Spleen (tissue), 11 donors: ENCODE measurements around the gene ANKRD11. TPM values are rescaled to one million over a fixed set of nuclear protein-coding genes. Genes with fewer than 3 reads are reported as not detected.
A peak's percentile ranks its signal among the peaks of the same experiment; 100 is the strongest.

Experiments used
- DNase-seq: peaks from one replicate; pipeline ENCODE4 v3.0.0-alpha.2; 2020
- H3K27ac ChIP-seq, 8 donors: fragments of 200-600 bp; sonication (generic) in 7 of 8; 1 replicate in 4 of 8; 2 replicates in 4 of 8; pipeline versions ENCODE4 v1.5.0 to v1.8.0; 2016 to 2021; ENCODE audit warnings: inconsistent platforms in 4 of 8, mild to moderate bottlenecking in 4 of 8, moderate library complexity in 1 of 8
- H3K27me3 ChIP-seq, 7 donors: fragments of 200-600 bp; sonication (generic) in 6 of 7; replicated peaks in 1 of 7; 1 replicate in 4 of 7; 2 replicates in 3 of 7; pipeline versions ENCODE4 v1.5.0 to v1.8.0; 2016 to 2021; ENCODE audit warnings: inconsistent platforms in 3 of 7, mild to moderate bottlenecking in 1 of 7
- H3K36me3 ChIP-seq, 6 donors: fragments of 200-600 bp; sonication (generic) in 5 of 6; 1 replicate in 4 of 6; 2 replicates in 2 of 6; pipeline versions ENCODE4 v1.5.0 to v1.8.0; 2016 to 2021; ENCODE audit warnings: inconsistent platforms in 2 of 6
- H3K4me1 ChIP-seq, 6 donors: fragments of 200-600 bp; sonication (generic) in 5 of 6; 1 replicate in 3 of 6; 2 replicates in 3 of 6; pipeline versions ENCODE4 v1.5.0 to v1.8.0; 2016 to 2021; ENCODE audit warnings: inconsistent platforms in 3 of 6
- H3K4me3 ChIP-seq, 8 donors: fragments of 200-600 bp; sonication (generic) in 7 of 8; 1 replicate in 4 of 8; 2 replicates in 4 of 8; pipeline versions ENCODE4 v1.5.0 to v1.8.0; 2016 to 2021; ENCODE audit warnings: inconsistent platforms in 4 of 8, mild to moderate bottlenecking in 4 of 8, moderate library complexity in 2 of 8
- H3K9me3 ChIP-seq, 8 donors: fragments of 200-600 bp; sonication (generic) in 7 of 8; 1 replicate in 4 of 8; 2 replicates in 4 of 8; pipeline versions ENCODE4 v1.5.0 to v1.8.0; 2016 to 2021; ENCODE audit warnings: inconsistent platforms in 4 of 8
- CTCF ChIP-seq, 11 experiments: fragments of 200-600 bp in 7 of 11; fragments of 450-650 bp in 4 of 11; sonication (generic) in 4 of 11; IDR thresholded peaks in 8 of 11; conservative IDR thresholded peaks in 3 of 11; 1 replicate in 7 of 11; 2 replicates in 4 of 11; pipeline versions ENCODE4 v1.4.0 to v1.8.0; 2016 to 2021; ENCODE audit warnings: antibody characterized with exemption in 11 of 11, inconsistent platforms in 4 of 11, mild to moderate bottlenecking in 1 of 11
- POLR2A ChIP-seq, 3 donors: fragments of 450-650 bp; IDR thresholded peaks; one replicate each; pipeline ENCODE4 v1.5.1; 2017; ENCODE audit warnings: antibody characterized with exemption in 3 of 3, mild to moderate bottlenecking in 1 of 3
- POLR2AphosphoS5 ChIP-seq, 3 donors: sonication (generic); formaldehyde crosslinking; IDR thresholded peaks; one replicate each; pipeline ENCODE4 v1.5.1; 2017; ENCODE audit warnings: antibody characterized with exemption in 3 of 3
- WGBS, 5 donors: extraction: QIAGEN DNeasy Blood & Tissue Kit in 3 of 5; methylation state at CpG; one replicate each; pipeline versions ENCODE4 v1.1.5 to v1.1.7; 2013 to 2018; 5-methylcytosine and 5-hydroxymethylcytosine counted together
- intact Hi-C: fragments of 100-400 bp; cut with DNase I; formaldehyde crosslinking; loops from one replicate; pipeline ENCODE4 v1.15.0; 2023; ENCODE audit warnings: low total_unique reads
- polyA plus RNA-seq, 3 donors: library from polyadenylated mRNA; stranded (reverse); fragments of 200-250 nt; gene quantifications; one replicate each; pipeline ENCODE4 v1.2.1, GENCODE V29; 2013
- total RNA-seq, 7 donors: library from RNA; depleted of rRNA in 3 of 7; stranded (reverse); fragments of >200 nt in 3 of 7; fragmentation: NEBNext Ultra II Directional in 4 of 7; extraction: Animal tissue kit (Norgen Biotek cat#: 25700) in 4 of 7; gene quantifications; one replicate each; pipeline versions ENCODE4 v1.1.0 to v1.2.1, GENCODE V29; 2016 to 2021
- donor health status: healthy with polysubstance abuse.
- donor health status: DM: no; HTN: no; CAD: no; lungs with moderate emphysema.
- donor health status: DM: no; HTN: no; CAD: no.
- donor health status: Bipolar disorder and iron deficiency.
- donor health status: healthy.
- donor health status: DM: no; HTN: no; CAD: no.
- donor health status: DM: yes; HTN: yes; CAD: no.

Gene ANKRD11
- total and polyA plus RNA-seq, 10 donors: 29.0 to 203 (median 128) TPM

GRCh38 chr16:89476379-89476778, 14.0 kb downstream of the ANKRD11 start:
- Histone ChIP-seq H3K27ac (peak overlapping the region in 4 of 8 donors; percentile 6 to 66 (median 52)), H3K36me3 (peaks cover 0 to 4% (median 0%) of the 10 kb centered on the region in 6 donors), H3K4me3 (no peak overlapping the region), H3K4me1 (peaks cover 57 to 100% (median 98%) of the 10 kb centered on the region in 6 donors), H3K27me3 (no peaks in the 10 kb centered on the region), H3K9me3 (no peaks in the 10 kb centered on the region)
- DNase-seq: no peak
- intact Hi-C loops: no loop called here
- no peak for TF ChIP-seq POLR2AphosphoS5 (IDR thresholded peaks at IDR 0.05)
- no peak for TF ChIP-seq POLR2A (IDR thresholded peaks at IDR 0.05)
- no peak for TF ChIP-seq CTCF (IDR thresholded peaks at IDR 0.05 in 8 of 11, conservative IDR thresholded peaks at IDR 0.05 in 3 of 11)
- 76 to 84% (median 80%) methylated on average over 5 of the region's 5 CpGs for WGBS, 5 donors

DNA sequence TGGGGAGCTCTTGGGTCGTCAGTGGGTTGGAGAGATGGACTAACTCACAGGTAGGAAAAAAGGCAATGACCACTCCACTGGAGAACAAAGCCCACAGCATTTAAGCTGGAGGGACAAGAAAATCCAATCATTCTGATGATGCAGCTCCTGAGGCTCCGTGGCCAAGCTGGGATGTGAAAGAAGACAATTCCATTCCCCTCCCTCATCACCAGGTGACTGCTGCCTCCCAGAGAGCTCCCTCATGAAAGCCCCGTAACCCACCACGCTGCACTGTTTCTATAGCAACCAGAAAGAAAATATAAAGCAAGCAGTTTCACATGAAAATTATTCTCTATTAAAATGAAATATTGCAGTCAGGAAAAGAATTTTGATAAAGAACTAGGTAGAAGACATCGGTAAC, 15.2 kb downstream of the ANKRD11 start:
- H3K4me1 ChIP-seq: peaks cover 49 to 100% (median 98%) of the 10 kb centered on the region in 6 donors

DNA sequence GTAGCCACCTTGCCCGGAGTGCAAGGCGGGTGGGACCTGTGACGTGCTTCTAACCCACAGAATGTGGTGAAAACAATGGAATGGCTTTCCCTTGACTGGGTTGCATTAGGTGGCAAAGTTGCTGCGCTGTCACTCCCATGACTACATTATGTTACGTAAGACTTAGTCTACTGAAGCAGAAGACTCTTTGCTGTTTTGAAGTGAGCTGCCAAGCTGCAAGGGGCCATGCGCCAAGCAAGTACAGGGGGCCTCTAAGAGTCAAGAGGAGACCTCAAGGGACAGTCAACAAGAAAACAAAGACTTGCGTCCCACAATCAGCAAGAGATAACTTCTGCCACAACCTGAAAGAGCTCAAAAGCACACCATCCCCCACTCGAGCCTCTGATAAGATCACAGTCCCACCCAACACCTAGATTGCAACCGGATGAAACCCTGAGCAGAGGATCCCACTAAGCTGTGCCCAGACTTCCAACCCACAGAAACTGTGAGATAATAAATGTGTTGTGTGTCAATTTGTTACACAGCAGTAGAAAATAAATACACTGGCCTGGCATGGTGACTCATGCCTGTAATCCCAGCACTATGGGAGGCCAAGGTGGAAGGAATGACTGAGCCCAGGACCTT, 16.5 kb downstream of the ANKRD11 start:
- Histone ChIP-seq H3K36me3 (peaks cover 0 to 4% (median 0%) of the 10 kb centered on the region in 6 donors), H3K9me3 (no peaks in the 10 kb centered on the region), H3K4me3 (no peak overlapping the region), H3K4me1 (peaks cover 49 to 99% (median 93%) of the 10 kb centered on the region in 6 donors), H3K27ac (peak overlapping the region in 4 of 8 donors; percentile 5 to 59 (median 34)), H3K27me3 (no peaks in the 10 kb centered on the region)
- intact Hi-C loops: no loop called here
- WGBS, 5 donors: 64 to 74% (median 72%) methylated on average over 9 of the region's 9 CpGs
- DNase-seq: peak; percentile 64
- no peak for TF ChIP-seq CTCF (IDR thresholded peaks at IDR 0.05 in 8 of 11, conservative IDR thresholded peaks at IDR 0.05 in 3 of 11)
- no peak for TF ChIP-seq POLR2A (IDR thresholded peaks at IDR 0.05)
- no peak for TF ChIP-seq POLR2AphosphoS5 (IDR thresholded peaks at IDR 0.05)

More for the DNA sequence above, 15.2 kb downstream of the ANKRD11 start:
- H3K4me3 ChIP-seq: no peak overlapping the region
- no peak for DNase-seq
- TF ChIP-seq POLR2A (IDR thresholded peaks at IDR 0.05) (no peak), POLR2AphosphoS5 (IDR thresholded peaks at IDR 0.05) (no peak), CTCF (IDR thresholded peaks at IDR 0.05 in 8 of 11, conservative IDR thresholded peaks at IDR 0.05 in 3 of 11) (no peak)
- H3K36me3 ChIP-seq: no peaks in the 10 kb centered on the region
- intact Hi-C loops: no loop called here
- H3K27ac ChIP-seq: no peak overlapping the region
- WGBS, 5 donors: 81 to 86% (median 84%) methylated on average over 5 of the region's 5 CpGs
- no peaks in the 10 kb centered on the region for H3K27me3 ChIP-seq
- H3K9me3 ChIP-seq: no peaks in the 10 kb centered on the region

DNA sequence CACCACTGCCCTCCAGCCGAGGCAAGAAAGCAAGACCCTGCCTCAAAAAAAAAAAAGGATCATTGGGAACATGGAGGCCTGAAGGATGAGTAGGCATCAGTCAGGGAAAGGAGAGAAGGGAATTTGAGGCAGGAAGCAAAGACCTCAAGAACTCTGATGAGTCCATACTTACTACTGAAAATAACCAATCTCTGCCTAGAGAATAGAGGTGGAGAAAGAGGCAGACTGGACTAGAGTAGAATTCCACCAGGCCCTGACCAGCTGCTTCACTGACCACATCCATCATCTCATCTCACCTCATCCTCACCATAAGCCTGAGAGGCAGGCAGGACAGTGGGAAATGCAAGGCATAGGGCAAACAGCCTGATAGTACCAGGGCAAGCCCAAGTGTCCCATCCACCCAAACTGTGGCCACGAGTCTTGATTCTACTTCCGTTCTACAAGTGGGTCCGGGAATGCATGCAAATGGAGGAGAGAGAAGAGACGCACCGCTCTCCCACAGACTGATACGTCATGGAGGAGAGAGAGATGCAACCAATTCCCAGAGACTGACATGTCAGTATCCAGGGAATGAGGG, 17.1 kb downstream of the ANKRD11 start:
- Histone ChIP-seq H3K4me1 (peaks cover 44 to 99% (median 92%) of the 10 kb centered on the region in 6 donors), H3K4me3 (no peak overlapping the region), H3K27me3 (no peaks in the 10 kb centered on the region), H3K27ac (peak overlapping the region in 4 of 8 donors; percentile 5 to 59 (median 34)), H3K36me3 (peaks cover 0 to 7% (median 0%) of the 10 kb centered on the region in 6 donors), H3K9me3 (no peaks in the 10 kb centered on the region)
- 87 to 95% (median 91%) methylated on average over 7 of the region's 7 CpGs for WGBS, 5 donors
- TF ChIP-seq POLR2AphosphoS5 (IDR thresholded peaks at IDR 0.05) (no peak), POLR2A (IDR thresholded peaks at IDR 0.05) (no peak), CTCF (IDR thresholded peaks at IDR 0.05 in 8 of 11, conservative IDR thresholded peaks at IDR 0.05 in 3 of 11) (no peak)
- DNase-seq: no peak
- intact Hi-C loops: no loop called here
